Activated gamma-delta T cell treated with Interleukin-2 at 50 U/mL for 16 hours (primary cell): ENCODE results near the gene TRAPPC10.
"Not testable (repeated sequence)": the region's sequence is repeated elsewhere in the genome, so short reads cannot be mapped to it uniquely, and the experiment has no call there.

Experiments used
- DNase-seq: peaks from one replicate; pipeline ENCODE4 v3.0.0-alpha.2; 2020

TRAPPC10 gene

DNA sequence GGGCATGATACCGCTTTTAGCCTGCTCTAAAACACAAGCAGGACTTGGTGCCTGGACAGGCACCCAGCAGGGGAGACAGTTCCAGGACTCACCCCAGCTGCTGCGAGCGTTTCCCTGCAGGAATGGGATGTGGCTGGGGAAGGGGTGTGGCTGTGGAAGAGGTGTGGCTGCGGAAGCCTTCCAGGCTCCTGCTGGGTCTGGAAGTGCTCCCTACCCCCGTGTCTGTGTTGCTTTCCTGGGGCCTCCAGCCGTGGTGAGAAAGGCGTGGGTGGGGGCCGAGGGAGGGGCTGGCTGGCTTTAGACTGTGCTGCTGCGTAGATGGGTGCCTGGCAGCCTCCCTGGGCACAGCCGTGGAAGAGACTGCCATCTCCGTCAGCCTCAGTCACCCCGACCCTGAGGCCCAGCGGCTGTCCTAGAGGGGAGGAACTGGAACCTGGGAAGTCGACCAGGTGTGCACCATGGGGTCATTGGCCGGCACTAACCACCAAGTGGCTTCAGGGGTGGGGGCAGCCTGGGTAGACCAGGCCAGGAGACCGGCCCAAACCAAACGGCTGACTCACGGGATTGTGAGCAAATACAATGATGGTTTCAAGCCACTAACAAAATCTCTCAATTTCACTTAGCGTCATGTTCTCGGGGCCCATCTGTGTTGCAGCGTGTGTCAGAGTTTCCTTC lies 141.2 kb downstream of the TRAPPC10 start:
- not testable (repeated sequence) for DNase-seq

DNA sequence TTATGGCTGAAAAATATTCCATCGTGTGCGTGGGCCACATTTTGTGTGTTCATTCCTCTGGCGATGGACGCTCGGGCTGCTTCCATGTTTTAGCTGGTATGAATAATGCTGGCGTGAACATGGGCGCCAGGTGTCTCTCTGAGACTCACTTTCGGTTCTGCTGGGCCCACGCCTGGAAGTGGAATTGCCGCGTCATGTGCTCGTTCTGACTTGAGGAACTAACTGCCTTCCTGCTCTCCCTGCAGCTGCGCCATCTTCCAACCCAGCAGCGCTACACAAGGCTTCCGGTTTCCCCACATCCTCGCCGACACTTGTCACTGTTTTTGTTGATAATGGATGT lies 141.8 kb downstream of the TRAPPC10 start:
- DNase-seq = not testable (repeated sequence)

DNA sequence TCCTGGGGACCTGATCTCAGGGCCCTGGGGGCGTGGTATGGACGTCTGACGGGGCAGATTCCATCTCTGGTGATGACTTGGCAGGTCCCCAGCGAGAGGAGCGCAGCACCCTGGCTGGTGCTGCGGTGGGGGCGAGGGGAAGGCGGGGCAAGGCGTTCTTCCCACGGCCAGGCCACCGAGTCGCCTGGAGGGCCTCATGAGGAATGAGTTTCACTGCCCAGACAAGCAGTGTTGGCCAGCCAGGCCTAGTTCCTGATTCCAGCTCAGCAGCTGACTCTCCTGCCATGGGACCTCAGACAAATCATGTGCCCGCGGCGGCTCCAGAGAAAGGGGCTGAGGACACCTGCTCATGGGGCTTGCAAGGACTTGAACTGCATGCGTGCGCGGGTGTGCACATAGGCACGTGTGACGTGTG lies 142.7 kb downstream of the TRAPPC10 start:
- DNase-seq = not testable (repeated sequence)

DNA sequence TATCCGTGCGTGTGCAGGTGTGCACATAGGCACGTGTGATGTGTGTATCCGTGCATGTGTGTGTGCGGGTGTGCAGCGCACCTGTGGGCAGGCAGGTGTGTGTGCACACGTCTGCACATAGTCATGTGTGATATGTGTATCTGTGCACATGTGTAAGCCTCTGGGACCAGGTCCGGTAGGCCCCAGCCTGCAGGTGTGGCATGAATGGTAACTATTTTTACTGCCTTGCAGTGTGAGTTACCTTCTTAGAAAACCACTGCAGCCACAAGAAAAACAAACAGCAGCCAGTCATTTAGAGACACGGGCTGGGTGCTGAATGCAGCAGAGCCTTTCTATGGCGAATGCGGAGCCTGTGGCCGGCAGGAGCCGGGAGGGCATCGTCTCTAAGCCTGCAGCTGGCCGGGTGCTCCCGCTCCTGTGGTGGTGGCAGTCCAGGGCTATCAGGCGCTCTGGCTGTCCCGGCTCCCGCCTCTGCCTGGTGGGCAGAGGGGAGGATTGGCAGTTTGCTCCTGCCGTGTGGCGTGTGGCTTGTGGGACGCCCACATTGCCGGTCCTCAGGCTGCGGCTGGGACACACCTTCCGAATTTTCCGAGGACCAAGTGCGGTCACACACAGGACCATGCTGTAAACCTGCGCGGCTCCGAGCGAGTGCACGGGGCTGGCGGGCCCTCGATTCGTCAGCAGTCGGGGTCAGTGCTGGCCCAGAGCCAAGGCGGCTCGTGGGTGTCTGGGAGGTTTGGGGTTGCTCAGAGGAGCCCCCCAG lies 143.3 kb downstream of the TRAPPC10 start:
- peak; percentile 16 for DNase-seq

DNA sequence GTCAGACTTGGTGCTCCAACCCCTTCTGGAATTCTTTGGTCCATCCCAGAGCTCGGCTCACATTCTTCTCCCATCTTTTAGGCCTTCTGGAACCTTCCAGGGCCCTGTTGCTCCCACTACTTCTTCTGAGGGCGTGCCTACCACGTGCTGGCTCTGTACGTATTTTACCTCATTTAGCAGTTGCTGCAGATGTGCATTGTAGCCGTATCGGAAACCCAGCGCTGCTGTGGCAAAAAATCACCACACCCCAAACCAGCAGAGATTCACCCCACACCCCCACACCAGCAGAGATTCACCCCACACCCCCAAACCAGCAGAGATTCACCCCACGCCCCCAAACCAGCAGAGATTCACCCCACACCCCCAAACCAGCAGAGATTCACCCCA lies 143.9 kb downstream of the TRAPPC10 start:
- DNase-seq = not testable (repeated sequence)
